Bronchial epithelial cell (primary cell): ENCODE data around the gene NAV1. TPM values are rescaled to one million over a fixed set of nuclear protein-coding genes. Genes with fewer than 3 reads are reported as not detected.
"Not testable (repeated sequence)": the region's sequence is repeated elsewhere in the genome, so short reads cannot be mapped to it uniquely, and the experiment has no call there.

ENCODE experiments used
- DNase-seq: peaks from one replicate; pipeline ENCODE4 v3.0.0-alpha.2; 2010; ENCODE audit warnings: low read depth
- FAIRE-seq: peaks from 2 replicates; lab custom pipeline; 2011; peaks lifted over from hg19 to GRCh38; lab: Jason Lieb, UNC
- H3K27me3 ChIP-seq: 2 replicates; pipeline ENCODE4 v1.5.1; 2011; ENCODE audit warnings: low read length; ENCODE audit not compliant: control insufficient read depth, insufficient read depth
- H3K36me3 ChIP-seq: 2 replicates; pipeline ENCODE4 v1.5.1; 2011; ENCODE audit warnings: low read length; ENCODE audit not compliant: control insufficient read depth, insufficient read depth
- H3K4me3 ChIP-seq: 2 replicates; pipeline ENCODE4 v1.5.1; 2011; ENCODE audit warnings: mild to moderate bottlenecking, low read depth, low read length, control low read depth
- total RNA-seq: library from RNA; depleted of rRNA; stranded (reverse); fragments of >200 nt; gene quantifications from 2 replicates; pipeline ENCODE4 v1.2.1, GENCODE V29; 2014
- TF ChIP-seq, protein P1 (sequence below): IDR thresholded peaks from 2 replicates; pipeline ENCODE4 v1.5.1; 2011; ENCODE audit warnings: mild to moderate bottlenecking, moderate library complexity, low read length, control low read depth, inconsistent platforms; ENCODE audit not compliant: insufficient read depth, severe bottlenecking

Gene NAV1
- total RNA-seq, 1 donor from 2014 or later: 1.6 TPM

DNA sequence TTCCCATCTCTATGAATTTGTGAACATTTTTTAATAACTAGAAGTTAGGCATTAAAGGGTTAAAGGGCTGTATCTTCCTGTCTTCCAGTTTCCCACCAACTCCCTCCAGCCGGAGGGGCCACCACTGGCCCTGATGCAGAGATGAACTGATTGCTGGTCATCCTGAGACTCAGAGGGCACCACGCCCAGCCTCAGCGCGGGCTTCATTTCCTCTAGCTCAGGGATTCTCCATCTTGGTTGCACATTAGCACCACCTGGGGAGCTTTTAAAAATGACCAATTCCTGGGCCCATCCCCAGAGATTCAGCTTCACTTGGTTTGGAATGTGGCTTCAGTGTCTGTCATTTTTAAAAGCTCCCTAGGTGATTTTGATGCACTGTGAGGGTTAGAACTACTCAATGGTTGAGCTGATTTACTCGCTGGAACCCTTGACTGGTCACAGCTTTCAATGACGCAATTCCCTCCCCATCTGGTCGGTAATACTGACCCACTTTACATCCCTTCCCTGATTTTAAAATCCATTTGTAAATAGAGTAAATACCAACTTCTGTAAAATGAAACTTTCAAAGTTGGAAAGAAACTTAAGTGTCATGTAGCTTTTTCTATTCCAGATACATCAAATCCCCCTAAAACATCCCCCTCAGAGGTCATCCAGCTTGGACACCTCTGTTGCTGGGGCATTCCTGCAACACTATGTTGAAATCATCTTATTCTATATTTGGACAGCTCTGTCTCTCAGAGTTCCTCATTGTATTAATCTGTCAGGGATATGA lies 5.1 kb downstream of the NAV1 start:
- H3K4me3 ChIP-seq: no peak overlapping the region
- DNase-seq: no peak
- FAIRE-seq: no peak
- no peaks in the 10 kb centered on the region for H3K36me3 ChIP-seq
- peaks cover 3% of the 10 kb centered on the region for H3K27me3 ChIP-seq
- TF ChIP-seq, protein P1, sequence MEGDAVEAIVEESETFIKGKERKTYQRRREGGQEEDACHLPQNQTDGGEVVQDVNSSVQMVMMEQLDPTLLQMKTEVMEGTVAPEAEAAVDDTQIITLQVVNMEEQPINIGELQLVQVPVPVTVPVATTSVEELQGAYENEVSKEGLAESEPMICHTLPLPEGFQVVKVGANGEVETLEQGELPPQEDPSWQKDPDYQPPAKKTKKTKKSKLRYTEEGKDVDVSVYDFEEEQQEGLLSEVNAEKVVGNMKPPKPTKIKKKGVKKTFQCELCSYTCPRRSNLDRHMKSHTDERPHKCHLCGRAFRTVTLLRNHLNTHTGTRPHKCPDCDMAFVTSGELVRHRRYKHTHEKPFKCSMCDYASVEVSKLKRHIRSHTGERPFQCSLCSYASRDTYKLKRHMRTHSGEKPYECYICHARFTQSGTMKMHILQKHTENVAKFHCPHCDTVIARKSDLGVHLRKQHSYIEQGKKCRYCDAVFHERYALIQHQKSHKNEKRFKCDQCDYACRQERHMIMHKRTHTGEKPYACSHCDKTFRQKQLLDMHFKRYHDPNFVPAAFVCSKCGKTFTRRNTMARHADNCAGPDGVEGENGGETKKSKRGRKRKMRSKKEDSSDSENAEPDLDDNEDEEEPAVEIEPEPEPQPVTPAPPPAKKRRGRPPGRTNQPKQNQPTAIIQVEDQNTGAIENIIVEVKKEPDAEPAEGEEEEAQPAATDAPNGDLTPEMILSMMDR: no peak

DNA sequence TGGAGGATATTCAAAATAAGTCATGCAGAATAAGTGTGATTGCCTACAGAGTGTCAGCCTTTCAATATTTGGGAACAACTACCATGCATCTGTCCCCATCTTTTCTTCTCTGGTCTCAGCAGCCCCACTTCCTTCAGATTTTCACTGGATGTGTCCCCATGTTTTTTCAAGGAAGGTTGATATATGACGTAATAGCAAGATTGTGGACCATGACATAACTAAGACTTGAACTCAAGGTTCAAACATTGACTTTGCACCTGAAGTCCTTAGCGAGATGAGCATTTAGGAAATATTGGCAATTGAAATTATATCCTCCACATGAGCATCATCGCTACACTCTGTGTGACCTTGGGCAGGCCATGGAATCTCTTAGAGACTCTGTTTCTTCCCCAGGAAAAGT lies 5.8 kb downstream of the NAV1 start:
- H3K27me3 ChIP-seq: peaks cover 2% of the 10 kb centered on the region
- TF ChIP-seq, protein P1: no peak
- DNase-seq (no peak), FAIRE-seq (no peak)
- no peaks in the 10 kb centered on the region for H3K36me3 ChIP-seq
- no peak overlapping the region for H3K4me3 ChIP-seq

DNA sequence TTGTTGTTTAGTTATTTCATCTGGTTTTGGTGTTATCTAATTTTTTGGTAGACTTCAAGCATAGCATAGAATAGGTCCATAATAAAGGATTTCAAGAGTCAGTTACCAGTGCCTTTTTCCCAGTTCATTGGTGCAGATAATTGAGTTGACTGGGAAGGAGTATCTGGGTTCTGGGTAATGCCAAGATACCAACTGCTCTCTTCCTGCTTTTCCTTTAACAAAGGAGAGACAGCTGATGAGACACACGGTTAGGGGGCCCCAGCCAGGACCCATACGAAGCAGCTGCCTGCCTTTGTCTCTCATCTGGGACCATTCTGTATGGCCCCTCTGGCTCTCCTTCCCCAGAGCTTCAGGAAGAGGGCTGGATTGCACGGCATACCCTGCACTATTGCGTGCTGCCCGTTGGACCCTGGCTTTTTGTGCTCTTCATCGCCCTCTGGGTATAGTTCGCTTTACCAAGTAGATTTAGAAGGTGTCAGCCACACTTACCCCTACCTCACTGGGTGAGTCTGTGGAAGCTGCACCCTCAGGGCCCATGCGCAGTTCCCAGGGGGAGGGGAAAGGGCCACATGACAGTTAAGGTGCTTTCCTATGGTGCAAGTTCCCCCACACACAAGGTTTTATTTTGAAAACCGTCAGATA lies 7.0 kb downstream of the NAV1 start:
- TF ChIP-seq, protein P1: no peak
- no peak for FAIRE-seq
- Histone ChIP-seq H3K27me3 (no peaks in the 10 kb centered on the region), H3K4me3 (no peak overlapping the region), H3K36me3 (no peaks in the 10 kb centered on the region)
- DNase-seq: peak; percentile 15

DNA sequence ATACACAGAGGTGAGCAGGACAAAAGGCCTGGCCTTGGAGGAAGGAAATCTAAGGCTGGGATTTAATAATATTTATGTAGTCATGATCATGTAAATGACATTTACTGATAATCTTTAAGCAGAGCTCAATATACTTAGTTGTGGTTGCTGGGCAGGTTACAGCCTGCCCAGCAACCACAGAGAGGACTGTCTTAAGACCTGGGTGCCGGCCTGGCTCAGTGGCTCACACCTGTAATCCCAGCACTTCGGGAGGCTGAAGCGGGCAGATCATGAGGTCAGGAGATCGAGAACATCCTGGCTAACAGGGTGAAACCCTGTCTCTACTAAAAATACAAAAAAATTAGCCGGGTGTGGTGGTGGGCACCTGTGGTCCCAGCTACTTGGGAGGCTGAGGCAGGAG lies 10.6 kb downstream of the NAV1 start:
- FAIRE-seq, H3K4me3 ChIP-seq, H3K36me3 ChIP-seq, H3K27me3 ChIP-seq, DNase-seq: not testable (repeated sequence)

DNA sequence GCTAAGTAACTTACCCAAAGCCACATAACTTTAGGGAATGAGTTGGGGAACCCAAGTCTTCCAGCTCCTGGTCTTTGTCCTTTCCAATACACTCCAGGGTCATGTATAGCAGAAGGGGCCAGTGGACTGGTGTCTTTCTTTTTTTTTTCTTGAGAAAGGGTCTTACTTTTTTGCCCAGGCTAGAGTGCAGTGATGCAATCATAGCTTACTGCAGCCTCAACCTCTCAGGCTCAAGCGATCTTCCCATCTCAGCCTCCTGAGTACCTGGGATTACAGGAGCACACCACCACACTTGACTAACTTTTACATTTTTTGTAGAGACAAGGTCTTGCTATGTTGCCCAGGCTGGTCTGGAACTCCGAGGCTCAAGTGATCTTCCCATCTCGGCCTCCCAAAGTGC lies 12.2 kb downstream of the NAV1 start:
- TF ChIP-seq, protein P1: no peak
- no peaks in the 10 kb centered on the region for H3K27me3 ChIP-seq
- FAIRE-seq (no peak), DNase-seq (no peak)
- H3K36me3 ChIP-seq: no peaks in the 10 kb centered on the region
- H3K4me3 ChIP-seq: no peak overlapping the region

DNA sequence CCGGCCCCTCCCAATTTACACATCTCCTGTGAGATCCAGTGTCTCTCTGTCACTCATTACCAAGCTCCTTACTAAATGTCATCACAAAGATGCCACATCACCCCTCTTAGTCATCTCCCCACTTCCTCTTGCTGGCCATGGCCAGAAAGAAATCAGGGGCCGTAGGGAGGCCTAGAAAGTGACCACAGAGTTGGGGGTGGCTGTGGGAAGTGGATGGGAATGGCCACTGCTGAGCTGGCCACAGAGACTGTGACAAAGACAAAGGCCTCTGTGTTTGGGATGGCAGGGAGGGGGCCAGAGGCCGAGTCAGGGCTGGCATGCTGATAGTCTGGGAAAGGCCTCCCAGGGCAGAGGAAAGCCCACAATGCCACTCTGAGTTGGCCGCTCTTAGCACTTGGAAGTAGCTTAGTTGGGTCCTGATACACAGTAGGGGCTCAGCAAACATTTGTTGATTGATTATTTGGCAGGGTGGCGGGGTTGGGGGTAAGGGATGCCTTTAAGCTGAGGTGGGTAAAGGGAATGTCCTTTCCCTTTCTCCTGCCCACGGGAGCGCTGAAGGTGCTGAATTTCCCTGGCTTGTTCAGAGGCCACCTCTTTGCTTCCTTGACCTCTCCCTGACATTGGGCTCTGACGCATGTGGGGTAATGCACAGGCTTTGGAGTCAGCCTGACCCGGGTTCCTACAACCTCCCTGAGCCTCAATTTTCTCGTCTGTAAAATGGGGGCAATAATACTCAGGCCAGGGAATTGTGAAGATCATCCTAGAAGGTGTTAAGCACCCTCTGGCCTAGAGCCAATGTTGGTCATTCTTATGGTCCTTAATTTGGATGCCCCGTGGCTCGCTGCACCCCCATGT lies 13.2 kb downstream of the NAV1 start:
- FAIRE-seq: no peak
- H3K36me3 ChIP-seq: no peaks in the 10 kb centered on the region
- no peak overlapping the region for H3K4me3 ChIP-seq
- peak; percentile 26 for DNase-seq
- TF ChIP-seq, protein P1: no peak
- H3K27me3 ChIP-seq: no peaks in the 10 kb centered on the region
